Left lung (tissue), 10 donors: ENCODE results near the gene EPG5. TPM values are rescaled to one million over a fixed set of nuclear protein-coding genes. Genes with fewer than 3 reads are reported as not detected.

Experiments
- ATAC-seq: fragments of 200-7000 bp; cut with Tn5 transposase; one replicate; pipeline ENCODE4 v1.9.1; 2020; ENCODE audit warnings: moderate library complexity
- DNase-seq, 4 donors: peaks; one replicate each; pipeline ENCODE4 v3.0.0-alpha.2; 2013 to 2020
- H3K27ac ChIP-seq, 2 donors: fragments of 200-600 bp; sonication (generic) in 1 of 2; one replicate each; pipeline versions ENCODE4 v1.5.0 to v1.8.0; 2020 to 2021
- H3K27me3 ChIP-seq, 2 donors: fragments of 200-600 bp; sonication (generic) in 1 of 2; one replicate each; pipeline versions ENCODE4 v1.5.0 to v1.8.0; 2020 to 2021
- H3K36me3 ChIP-seq, 2 donors: fragments of 200-600 bp; sonication (generic) in 1 of 2; one replicate each; pipeline versions ENCODE4 v1.5.0 to v1.8.0; 2020 to 2021
- H3K4me1 ChIP-seq, 2 donors: fragments of 200-600 bp; one replicate each; pipeline ENCODE4 v1.8.0; 2021
- H3K4me3 ChIP-seq, 2 donors: fragments of 200-600 bp; sonication (generic) in 1 of 2; one replicate each; pipeline versions ENCODE4 v1.5.0 to v1.8.0; 2020 to 2021; ENCODE audit warnings: mild to moderate bottlenecking in 1 of 2
- H3K9me3 ChIP-seq, 2 donors: fragments of 200-600 bp; sonication (generic) in 1 of 2; one replicate each; pipeline versions ENCODE4 v1.5.0 to v1.8.0; 2020 to 2021
- CTCF ChIP-seq, 2 donors: fragments of 200-600 bp; sonication (generic) in 1 of 2; IDR thresholded peaks; one replicate each; pipeline versions ENCODE4 v1.5.0 to v1.8.0; 2021; ENCODE audit warnings: antibody characterized with exemption in 2 of 2
- intact Hi-C, 2 donors: fragments of 100-400 bp; cut with DNase I; formaldehyde crosslinking; loops; one replicate each; pipeline versions ENCODE4 v1.11.2 to v1.14.2; 2022
- polyA plus RNA-seq, 6 donors: library from polyadenylated mRNA; unstranded; fragments of 120-200 nt; gene quantifications; one replicate each; pipeline ENCODE4 v1.2.1, GENCODE V29; 2013; ENCODE audit not compliant: insufficient read length in 6 of 6
- total RNA-seq, 2 donors: library from RNA; stranded (reverse); fragmentation: NEBNext Ultra II Directional; extraction: Animal tissue kit (Norgen Biotek cat#: 25700); gene quantifications; one replicate each; pipeline ENCODE4 v1.2.1, GENCODE V29; 2021
- donor health status: DM: no; HTN: yes; CAD: no.
- donor health status: DM: no; HTN: no; CAD: no.

EPG5 gene
- total and polyA plus RNA-seq, 8 donors, result 27.3 to 38.0 (median 31.4) TPM

DNA sequence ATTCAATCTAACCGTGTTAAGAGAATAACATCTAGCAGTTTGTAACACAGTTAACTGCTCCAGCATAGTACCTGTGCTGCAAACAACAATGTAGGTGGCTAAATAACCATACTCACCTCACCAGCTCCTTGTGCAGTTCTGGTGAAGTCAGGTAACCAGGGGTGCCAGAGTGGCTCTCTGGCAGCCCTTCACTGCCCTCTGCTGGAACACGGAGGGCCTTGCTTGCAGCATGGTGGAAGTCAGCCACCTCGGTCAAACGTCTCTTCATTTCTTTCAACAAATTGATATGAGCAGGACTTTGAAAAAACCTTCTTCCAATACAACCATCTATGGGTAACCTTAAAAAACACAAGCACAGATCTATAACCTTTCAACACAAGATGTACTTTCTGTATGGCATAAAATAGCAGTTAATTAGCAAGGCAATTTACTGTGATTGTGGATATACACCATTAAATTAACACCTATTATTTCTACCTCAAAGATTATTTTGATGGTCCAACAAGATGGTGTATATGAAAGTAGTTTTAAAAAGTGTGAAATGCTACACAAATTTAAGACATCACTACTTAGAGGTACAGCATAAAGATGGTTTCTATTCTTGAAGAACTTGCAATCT lies 56.6 kb downstream of the EPG5 start:
- intact Hi-C loops, result no loop called here
- no peaks in the 10 kb centered on the region for H3K9me3 ChIP-seq
- no peaks in the 10 kb centered on the region for H3K27me3 ChIP-seq
- H3K27ac ChIP-seq, result no peak overlapping the region
- H3K4me3 ChIP-seq, result no peak overlapping the region
- peaks cover 0 to 100% of the 10 kb centered on the region in 2 donors for H3K36me3 ChIP-seq
- TF ChIP-seq CTCF (IDR thresholded peaks at IDR 0.05), result peak; percentile 53 to 69
- H3K4me1 ChIP-seq, result no peaks in the 10 kb centered on the region
- peak in 2 of 4 donors; percentile 30 to 36 for DNase-seq
- peak; percentile 75 for ATAC-seq

GRCh38 chr18:45901654-45902210 lies 65.4 kb downstream of the EPG5 start:
- Histone ChIP-seq H3K36me3 (peaks cover 3 to 96% of the 10 kb centered on the region in 2 donors), H3K27me3 (no peaks in the 10 kb centered on the region), H3K27ac (no peak overlapping the region), H3K4me3 (no peak overlapping the region), H3K9me3 (no peaks in the 10 kb centered on the region), H3K4me1 (no peaks in the 10 kb centered on the region)
- intact Hi-C loops, result no loop called here
- TF ChIP-seq CTCF (IDR thresholded peaks at IDR 0.05), result no peak
- DNase-seq (no peak), ATAC-seq (no peak)

- no peak for ATAC-seq
- DNase-seq, result no peak
- H3K27me3 ChIP-seq, result no peaks in the 10 kb centered on the region
- H3K9me3 ChIP-seq, result no peaks in the 10 kb centered on the region
- H3K4me1 ChIP-seq, result no peaks in the 10 kb centered on the region
- intact Hi-C loops, result no loop called here
- peaks cover 3 to 94% of the 10 kb centered on the region in 2 donors for H3K36me3 ChIP-seq
- H3K4me3 ChIP-seq, result no peak overlapping the region
- no peak for TF ChIP-seq CTCF (IDR thresholded peaks at IDR 0.05)
- H3K27ac ChIP-seq, result no peak overlapping the region
Measured at GRCh38 chr18:45900623-45901022, 66.5 kb downstream of the EPG5 start.

GRCh38 chr18:45896991-45897390 lies 70.1 kb downstream of the EPG5 start:
- Histone ChIP-seq H3K4me1 (no peaks in the 10 kb centered on the region), H3K27me3 (no peaks in the 10 kb centered on the region), H3K4me3 (no peak overlapping the region), H3K9me3 (no peaks in the 10 kb centered on the region), H3K36me3 (peaks cover 3 to 83% of the 10 kb centered on the region in 2 donors), H3K27ac (no peak overlapping the region)
- intact Hi-C loops, result no loop called here
- DNase-seq, result no peak
- TF ChIP-seq CTCF (IDR thresholded peaks at IDR 0.05), result no peak
- no peak for ATAC-seq

- Histone ChIP-seq H3K27ac (no peak overlapping the region), H3K9me3 (no peaks in the 10 kb centered on the region), H3K27me3 (no peaks in the 10 kb centered on the region), H3K36me3 (peaks cover 3 to 82% of the 10 kb centered on the region in 2 donors), H3K4me3 (no peak overlapping the region), H3K4me1 (no peaks in the 10 kb centered on the region)
- no peak for ATAC-seq
- DNase-seq, result no peak
- no peak for TF ChIP-seq CTCF (IDR thresholded peaks at IDR 0.05)
- intact Hi-C loops, result no loop called here
Measured at GRCh38 chr18:45896452-45896851, 70.7 kb downstream of the EPG5 start.
